Smooth muscle cell (in vitro differentiated cells): Measurements from ENCODE around the gene AKR7A2. TPM values are rescaled to one million over a fixed set of nuclear protein-coding genes. Genes with fewer than 3 reads are reported as not detected.

Source experiments
- DNase-seq: peaks from one replicate; lab custom pipeline; 2025; ENCODE audit not compliant: unreplicated experiment; lab: John Stamatoyannopoulos, UW
- H2AFZ ChIP-seq: fragments of 200-600 bp; sonication (generic); 2 replicates; pipeline ENCODE4 v1.6.0; 2016; ENCODE audit warnings: antibody characterized with exemption, low read depth, mild to moderate bottlenecking
- H3F3A ChIP-seq: fragments of 200-600 bp; sonication (generic); 2 replicates; pipeline ENCODE4 v1.6.0; 2017; ENCODE audit warnings: antibody characterized with exemption, low read depth
- H3K27ac ChIP-seq: fragments of 200-600 bp; sonication (generic); 2 replicates; pipeline ENCODE4 v1.5.1; 2016; ENCODE audit warnings: low read depth, mild to moderate bottlenecking
- H3K27me3 ChIP-seq: fragments of 200-600 bp; sonication (generic); 2 replicates; pipeline ENCODE4 v1.6.1; 2016; ENCODE audit warnings: low read depth, mild to moderate bottlenecking
- H3K36me3 ChIP-seq: fragments of 200-600 bp; sonication (generic); 2 replicates; pipeline ENCODE4 v1.5.1; 2016; ENCODE audit warnings: low read depth
- H3K4me1 ChIP-seq: fragments of 200-600 bp; sonication (generic); 2 replicates; pipeline ENCODE4 v1.5.1; 2016; ENCODE audit warnings: low read depth
- H3K4me2 ChIP-seq: fragments of 200-600 bp; sonication (generic); 2 replicates; pipeline ENCODE4 v1.6.0; 2016; ENCODE audit warnings: mild to moderate bottlenecking
- H3K4me3 ChIP-seq: fragments of 200-600 bp; sonication (generic); 2 replicates; pipeline ENCODE4 v1.5.1; 2016; ENCODE audit warnings: mild to moderate bottlenecking
- H3K79me2 ChIP-seq: fragments of 200-600 bp; sonication (generic); 2 replicates; pipeline ENCODE4 v1.6.0; 2016; ENCODE audit warnings: low read depth, mild to moderate bottlenecking
- H3K9ac ChIP-seq: fragments of 200-600 bp; sonication (generic); 2 replicates; pipeline ENCODE4 v1.6.0; 2016; ENCODE audit warnings: low read depth
- H3K9me3 ChIP-seq: fragments of 200-600 bp; sonication (generic); replicated peaks from 2 replicates; pipeline ENCODE4 v1.5.1; 2016; ENCODE audit warnings: low read depth
- H4K20me1 ChIP-seq: fragments of 200-600 bp; sonication (generic); 2 replicates; pipeline ENCODE4 v1.6.0; 2016; ENCODE audit warnings: low read depth
- WGBS: methylation state at CpG from one replicate; pipeline ENCODE4 v1.1.7; 2016; ENCODE audit warnings: low lambda C conversion rate; 5-methylcytosine and 5-hydroxymethylcytosine counted together
- polyA plus RNA-seq: library from polyadenylated mRNA; unstranded; fragments of >200 nt; fragmentation: Nextera tagmentation; extraction: Ambion mirVana; gene quantifications from 2 replicates; pipeline ENCODE4 v1.2.1, GENCODE V29; 2016
- total RNA-seq: library from RNA; depleted of rRNA; stranded (reverse); fragments of >200 nt; gene quantifications from 2 replicates; pipeline ENCODE4 v1.2.3, GENCODE V29; 2014
- TF ChIP-seq, protein P1 (sequence below): fragments of 200-600 bp; sonication (generic); IDR thresholded peaks from 2 replicates; pipeline ENCODE4 v1.5.1; 2017; ENCODE audit warnings: borderline replicate concordance, mild to moderate bottlenecking, antibody characterized with exemption; ENCODE audit not compliant: insufficient read depth, poor library complexity, severe bottlenecking

AKR7A2 gene
- total and polyA plus RNA-seq, 2 experiments from 2014 or later, result 67.5 to 86.4 TPM

DNA sequence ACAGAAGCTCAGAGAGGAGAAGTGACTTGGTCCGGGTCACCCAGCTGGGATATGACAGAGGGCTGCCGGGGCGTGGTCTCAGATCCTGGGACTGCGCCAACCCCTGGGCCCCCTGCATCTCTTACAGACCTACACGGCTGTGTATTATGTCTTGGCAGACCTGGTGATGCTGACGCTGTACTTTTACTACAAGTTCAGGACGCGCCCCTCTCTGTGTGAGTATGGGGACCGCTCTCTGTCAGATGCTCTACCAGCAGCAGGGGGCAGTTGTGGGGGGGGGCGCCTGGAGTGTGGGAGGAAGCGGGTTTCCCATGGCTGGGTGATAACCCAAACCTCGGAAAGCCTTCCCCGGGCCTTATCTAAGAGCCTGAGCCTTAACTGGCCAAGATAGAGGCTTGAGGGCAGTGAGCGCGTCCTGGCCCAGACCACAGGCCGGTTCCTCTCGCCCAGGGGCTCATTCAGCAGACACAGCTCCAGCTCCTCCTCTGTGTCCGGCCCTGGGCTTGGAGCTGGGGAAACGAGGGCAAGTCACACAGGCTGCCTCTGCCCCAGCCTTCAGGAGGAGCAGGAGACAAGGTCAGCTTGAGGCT, 13.5 kb upstream of the AKR7A2 start:
- no peaks in the 10 kb centered on the region for H3K9me3 ChIP-seq
- H3K27ac ChIP-seq, result no peak overlapping the region
- H3K79me2 ChIP-seq, result no peaks in the 10 kb centered on the region
- no peak overlapping the region for H3K4me3 ChIP-seq
- no peak overlapping the region for H3K9ac ChIP-seq
- H4K20me1 ChIP-seq, result peaks cover 9% of the 10 kb centered on the region
- H3K36me3 ChIP-seq, result no peaks in the 10 kb centered on the region
- H3K27me3 ChIP-seq, result no peaks in the 10 kb centered on the region
- H3K4me1 ChIP-seq, result no peaks in the 10 kb centered on the region
- H3F3A ChIP-seq, result no peaks in the 10 kb centered on the region
- 71% methylated on average over 19 of the region's 19 CpGs for WGBS
- no peak overlapping the region for H3K4me2 ChIP-seq
- DNase-seq, result no peak
- TF ChIP-seq, protein P1, sequence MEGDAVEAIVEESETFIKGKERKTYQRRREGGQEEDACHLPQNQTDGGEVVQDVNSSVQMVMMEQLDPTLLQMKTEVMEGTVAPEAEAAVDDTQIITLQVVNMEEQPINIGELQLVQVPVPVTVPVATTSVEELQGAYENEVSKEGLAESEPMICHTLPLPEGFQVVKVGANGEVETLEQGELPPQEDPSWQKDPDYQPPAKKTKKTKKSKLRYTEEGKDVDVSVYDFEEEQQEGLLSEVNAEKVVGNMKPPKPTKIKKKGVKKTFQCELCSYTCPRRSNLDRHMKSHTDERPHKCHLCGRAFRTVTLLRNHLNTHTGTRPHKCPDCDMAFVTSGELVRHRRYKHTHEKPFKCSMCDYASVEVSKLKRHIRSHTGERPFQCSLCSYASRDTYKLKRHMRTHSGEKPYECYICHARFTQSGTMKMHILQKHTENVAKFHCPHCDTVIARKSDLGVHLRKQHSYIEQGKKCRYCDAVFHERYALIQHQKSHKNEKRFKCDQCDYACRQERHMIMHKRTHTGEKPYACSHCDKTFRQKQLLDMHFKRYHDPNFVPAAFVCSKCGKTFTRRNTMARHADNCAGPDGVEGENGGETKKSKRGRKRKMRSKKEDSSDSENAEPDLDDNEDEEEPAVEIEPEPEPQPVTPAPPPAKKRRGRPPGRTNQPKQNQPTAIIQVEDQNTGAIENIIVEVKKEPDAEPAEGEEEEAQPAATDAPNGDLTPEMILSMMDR, result no peak
- H2AFZ ChIP-seq, result no peak overlapping the region

DNA sequence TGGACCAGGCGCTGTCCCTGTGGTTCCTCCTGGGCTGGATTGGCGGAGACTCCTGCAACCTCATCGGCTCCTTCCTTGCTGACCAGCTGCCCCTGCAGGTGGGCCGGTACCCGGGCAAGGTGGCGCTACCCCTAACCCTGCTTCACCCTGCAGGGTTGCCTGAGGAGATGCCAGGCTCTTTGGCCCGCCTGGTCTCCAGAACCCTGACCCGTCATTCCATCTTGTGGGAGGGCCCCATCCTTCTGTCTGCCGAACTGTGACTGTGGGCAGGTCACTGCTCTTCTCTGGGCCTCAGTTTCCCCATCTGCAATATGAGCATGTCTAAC, 12.7 kb upstream of the AKR7A2 start:
- H2AFZ ChIP-seq, result no peak overlapping the region
- no peaks in the 10 kb centered on the region for H3K27me3 ChIP-seq
- no peaks in the 10 kb centered on the region for H3F3A ChIP-seq
- WGBS, result 98% methylated on average over 9 of the region's 9 CpGs
- H4K20me1 ChIP-seq, result peaks cover 9% of the 10 kb centered on the region
- H3K4me1 ChIP-seq, result no peaks in the 10 kb centered on the region
- H3K4me3 ChIP-seq, result no peak overlapping the region
- H3K9me3 ChIP-seq, result no peaks in the 10 kb centered on the region
- H3K4me2 ChIP-seq, result no peak overlapping the region
- DNase-seq, result no peak
- TF ChIP-seq, protein P1, result no peak
- H3K36me3 ChIP-seq, result no peaks in the 10 kb centered on the region
- H3K27ac ChIP-seq, result no peak overlapping the region
- no peak overlapping the region for H3K9ac ChIP-seq
- H3K79me2 ChIP-seq, result no peaks in the 10 kb centered on the region

DNA sequence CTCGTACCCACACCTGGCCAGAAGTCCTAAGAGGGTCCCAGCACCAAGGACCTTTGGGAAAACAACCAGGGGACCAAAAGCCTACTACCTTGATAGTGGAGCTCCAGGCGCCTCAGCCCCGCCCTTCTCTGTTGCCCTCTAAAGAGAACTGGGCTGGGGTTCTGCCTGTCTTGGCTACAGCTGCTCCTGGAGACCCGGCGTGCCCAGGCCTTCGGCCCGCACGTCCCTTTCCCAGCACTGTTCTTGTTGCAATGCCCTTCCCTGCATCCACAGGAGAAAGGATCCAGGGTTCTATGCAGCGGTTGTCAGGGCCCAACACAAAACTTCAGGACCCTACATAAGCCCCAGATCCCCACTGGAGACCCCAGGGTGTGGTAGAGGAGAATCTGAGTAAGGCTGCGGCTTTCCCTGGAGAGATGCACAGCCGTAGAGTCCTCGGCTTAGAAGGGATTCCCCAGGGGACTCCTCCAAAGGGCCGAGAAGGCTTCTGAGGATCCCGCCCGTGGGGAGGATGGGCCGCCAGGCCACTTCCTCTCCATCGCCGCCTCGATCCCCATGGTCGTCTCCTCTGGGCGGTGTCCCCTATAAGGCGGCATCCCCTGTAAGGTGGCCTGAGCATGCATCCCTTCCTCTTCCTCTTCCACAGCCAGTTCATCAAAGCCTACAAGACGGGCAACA, 12.2 kb upstream of the AKR7A2 start:
- Histone ChIP-seq H3K4me2 (no peak overlapping the region), H3K4me1 (no peaks in the 10 kb centered on the region), H3K27ac (no peak overlapping the region), H3F3A (no peaks in the 10 kb centered on the region), H2AFZ (no peak overlapping the region), H3K79me2 (no peaks in the 10 kb centered on the region), H3K27me3 (no peaks in the 10 kb centered on the region), H3K9me3 (no peaks in the 10 kb centered on the region), H3K9ac (no peak overlapping the region), H4K20me1 (peaks cover 11% of the 10 kb centered on the region), H3K4me3 (no peak overlapping the region), H3K36me3 (no peaks in the 10 kb centered on the region)
- no peak for DNase-seq
- WGBS, result 98% methylated on average over 23 of the region's 23 CpGs
- TF ChIP-seq, protein P1, result no peak

DNA sequence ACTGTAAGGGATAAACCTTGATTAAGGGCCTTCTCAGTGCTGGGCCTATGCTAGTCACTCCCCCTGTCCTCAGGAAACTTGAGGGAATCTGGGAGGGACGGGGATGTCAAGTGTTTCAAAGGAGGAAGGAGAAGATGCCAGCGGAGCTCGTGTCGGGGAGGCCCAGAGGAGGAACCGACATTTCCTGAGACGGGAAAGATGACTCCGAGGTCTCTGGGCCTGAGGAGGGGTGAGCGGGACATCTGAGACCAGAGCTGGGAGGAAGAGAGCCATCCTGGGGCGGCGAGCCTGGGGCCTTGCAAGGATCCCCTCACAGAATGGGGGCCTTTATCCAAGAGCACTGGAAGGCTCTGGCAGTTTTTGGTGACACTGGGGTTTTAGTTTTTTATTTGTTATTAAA, 10.5 kb upstream of the AKR7A2 start:
- Histone ChIP-seq H2AFZ (no peak overlapping the region), H3K27me3 (no peaks in the 10 kb centered on the region), H3K9me3 (no peaks in the 10 kb centered on the region), H3K9ac (no peak overlapping the region), H3F3A (no peaks in the 10 kb centered on the region), H3K4me1 (no peaks in the 10 kb centered on the region), H3K4me2 (no peak overlapping the region), H3K27ac (no peak overlapping the region), H4K20me1 (peaks cover 15% of the 10 kb centered on the region), H3K36me3 (no peaks in the 10 kb centered on the region), H3K79me2 (no peaks in the 10 kb centered on the region), H3K4me3 (no peak overlapping the region)
- WGBS, result 95% methylated on average over 10 of the region's 10 CpGs
- TF ChIP-seq, protein P1, result no peak
- DNase-seq, result no peak
